ENCODE measurements around the gene ENO4.

ENO4 gene

DNA sequence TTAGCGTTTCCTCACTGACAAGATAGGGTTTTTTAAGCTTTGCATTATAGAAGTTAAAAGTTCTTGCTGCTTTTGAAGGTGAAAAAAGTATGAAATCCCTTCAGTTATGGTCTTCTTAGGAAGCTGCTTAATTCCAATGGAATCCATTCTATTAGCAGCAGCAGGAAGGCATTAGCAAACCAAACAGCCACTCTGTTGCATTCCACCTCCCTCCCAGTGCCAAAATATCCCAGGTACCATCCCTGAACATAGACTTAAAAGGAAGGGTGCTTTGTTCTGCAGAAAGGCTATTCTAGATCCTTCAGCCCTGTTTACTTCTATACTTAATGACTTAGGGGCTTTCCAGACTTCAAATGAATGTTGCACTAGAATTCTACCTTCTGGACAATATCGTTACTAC lies 23.8 kb downstream of the ENO4 start:
- no peak for DNase-seq

GRCh38 chr10:116875897-116876296 lies 26.6 kb downstream of the ENO4 start:
- no peak for DNase-seq

DNA sequence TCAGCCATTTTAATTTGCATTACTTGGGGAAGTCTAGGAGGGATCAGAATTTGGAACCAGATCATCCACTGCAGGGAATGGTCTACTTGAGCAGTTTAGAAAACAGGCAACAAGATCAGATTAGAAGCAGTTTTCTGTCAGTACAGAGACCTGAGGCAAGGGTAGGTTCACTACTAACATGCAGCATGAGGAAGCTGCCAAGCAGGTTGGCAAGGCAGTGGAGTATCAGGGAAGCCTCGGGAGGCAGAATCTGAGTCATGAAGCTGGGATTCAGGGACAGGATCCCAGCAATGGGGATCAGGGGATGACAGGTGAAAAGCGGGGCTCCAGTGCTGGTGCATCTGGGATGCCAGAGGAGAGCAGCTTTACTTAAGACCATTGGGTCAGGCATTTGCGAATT lies 28.1 kb downstream of the ENO4 start:
- DNase-seq: no peak

- no peak for DNase-seq
Measured at GRCh38 chr10:116878123-116878522, 28.8 kb downstream of the ENO4 start.

GRCh38 chr10:116879817-116880216 lies 30.5 kb downstream of the ENO4 start:
- DNase-seq: no peak

GRCh38 chr10:116880716-116881482 lies 31.6 kb downstream of the ENO4 start:
- DNase-seq: no peak

DNA sequence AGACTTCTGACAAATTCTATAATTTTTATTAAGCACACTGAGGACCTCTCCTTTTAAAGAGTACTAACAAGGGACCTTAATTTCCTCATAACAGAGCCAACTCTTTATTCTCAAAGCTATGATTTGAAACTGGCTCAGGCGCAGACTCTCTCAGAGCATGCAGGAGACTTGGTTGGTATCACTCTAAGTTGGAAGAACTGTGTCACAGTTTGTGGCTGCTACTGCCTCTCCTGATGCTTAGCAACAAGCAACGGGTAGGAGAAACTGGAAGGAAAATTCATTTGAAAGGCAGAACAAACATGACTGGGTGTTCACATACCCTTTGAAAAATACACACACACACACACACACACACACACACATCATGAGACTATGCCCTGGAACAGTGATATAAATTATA lies 33.3 kb downstream of the ENO4 start:
- DNase-seq: no peak

DNA sequence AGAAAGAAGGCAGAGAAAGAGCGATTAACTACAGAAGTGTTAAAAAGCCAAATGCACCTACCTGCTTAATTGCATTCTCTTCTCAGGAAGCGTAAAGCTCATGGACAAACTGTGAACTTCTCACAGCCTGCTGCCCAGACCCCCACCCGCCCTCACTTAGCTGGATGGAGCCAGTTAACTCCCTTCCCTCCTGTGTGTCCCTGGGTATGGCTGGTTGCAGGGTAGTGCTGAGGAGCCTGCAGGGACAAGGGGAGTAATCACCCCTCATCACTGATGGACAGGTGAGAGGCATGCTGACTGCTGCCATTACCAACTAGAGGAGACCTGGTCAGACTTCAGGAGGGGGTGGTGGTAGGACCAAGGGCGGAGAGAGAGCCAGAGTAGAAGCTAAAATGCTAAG lies 37.5 kb downstream of the ENO4 start:
- DNase-seq: no peak

GRCh38 chr10:116888380-116889055 lies 39.2 kb downstream of the ENO4 start:
- DNase-seq: no peak

DNA sequence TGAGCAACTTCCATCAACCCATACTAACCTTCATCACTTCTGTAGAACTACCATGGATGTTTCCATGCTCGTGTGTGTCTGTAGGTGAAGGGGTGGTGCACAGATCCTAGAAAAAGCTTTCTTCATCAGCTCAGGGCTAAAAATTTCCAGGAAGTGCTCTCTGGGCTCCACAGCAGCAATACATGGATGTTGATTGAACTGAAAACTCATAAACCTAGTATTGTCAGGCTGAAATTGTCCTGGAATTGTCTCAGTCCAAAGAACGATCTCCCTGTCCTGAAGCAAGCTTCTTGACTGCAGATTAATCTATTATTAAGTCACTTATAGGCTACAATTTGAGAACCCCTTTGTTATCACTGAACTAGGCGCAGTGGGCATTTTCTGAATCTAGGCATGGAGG lies 39.8 kb downstream of the ENO4 start:
- no peak for DNase-seq

DNA sequence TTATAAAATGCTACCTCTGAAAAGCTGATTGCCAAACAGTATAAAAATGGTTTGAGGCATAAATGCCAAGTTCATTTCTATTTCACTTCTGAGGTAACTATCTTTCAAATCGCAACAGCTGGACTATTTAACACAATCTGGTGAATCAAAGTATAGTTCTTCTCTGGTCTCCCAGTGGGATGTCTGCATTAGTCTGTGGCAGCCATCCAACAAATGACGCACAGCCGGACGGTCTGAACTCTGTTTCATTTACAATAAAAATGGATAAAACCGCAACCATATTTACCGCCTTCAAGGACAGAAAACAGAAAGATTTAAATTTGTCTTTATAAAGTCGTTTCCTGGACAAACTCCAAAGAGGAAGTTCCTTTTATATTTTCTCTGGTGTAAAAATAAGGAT lies 41.9 kb downstream of the ENO4 start:
- DNase-seq: peak; percentile 35

- DNase-seq: no peak
Measured at GRCh38 chr10:116892907-116893685, 43.8 kb downstream of the ENO4 start.

DNA sequence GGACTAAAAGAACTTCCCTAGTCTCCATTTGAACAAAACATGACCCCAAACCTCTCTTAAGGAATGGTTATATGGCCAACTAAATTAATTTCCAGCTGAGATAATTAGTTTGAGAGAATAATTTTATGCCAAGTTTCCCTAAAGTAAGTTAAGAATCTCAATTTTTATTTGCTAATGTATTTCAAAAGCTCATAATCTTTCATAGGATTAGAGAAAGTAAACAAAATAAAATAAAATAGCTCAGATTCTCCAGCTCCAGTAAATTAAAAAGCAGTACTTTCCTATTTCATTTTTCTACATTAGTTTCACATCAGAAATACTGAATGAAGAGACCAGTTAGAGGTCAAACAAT lies 44.4 kb downstream of the ENO4 start:
- DNase-seq: no peak

- DNase-seq: no peak
Measured at GRCh38 chr10:116899626-116900025, 50.3 kb downstream of the ENO4 start.

GRCh38 chr10:116905845-116906210 lies 56.5 kb downstream of the ENO4 start:
- DNase-seq: no peak

GRCh38 chr10:116907245-116907987 lies 58.1 kb downstream of the ENO4 start:
- DNase-seq: no peak

- DNase-seq: no peak
Measured at GRCh38 chr10:116909307-116909706, 60.0 kb downstream of the ENO4 start.

- DNase-seq: no peak
Measured at GRCh38 chr10:116910910-116911309, 61.6 kb downstream of the ENO4 start.

DNA sequence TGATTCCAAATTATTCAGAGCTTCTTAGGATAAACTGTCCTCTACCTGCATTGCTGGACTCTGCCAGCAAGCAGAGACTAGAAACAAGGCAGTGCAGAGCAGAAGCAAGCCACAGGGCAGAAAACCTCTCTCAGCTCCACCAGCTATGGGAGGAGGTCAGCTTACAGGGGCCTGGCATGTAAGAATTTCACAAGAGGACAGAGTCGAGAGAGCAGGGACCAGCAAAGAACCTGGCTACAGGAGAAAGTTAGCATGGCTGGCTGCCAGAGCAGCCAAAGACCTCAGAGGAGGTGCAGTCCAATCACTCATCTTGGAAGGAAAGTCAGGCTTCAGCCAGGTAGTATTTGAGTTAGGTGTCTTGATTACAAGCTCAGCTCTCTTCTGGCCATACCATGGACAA lies 62.9 kb downstream of the ENO4 start:
- no peak for DNase-seq

DNA sequence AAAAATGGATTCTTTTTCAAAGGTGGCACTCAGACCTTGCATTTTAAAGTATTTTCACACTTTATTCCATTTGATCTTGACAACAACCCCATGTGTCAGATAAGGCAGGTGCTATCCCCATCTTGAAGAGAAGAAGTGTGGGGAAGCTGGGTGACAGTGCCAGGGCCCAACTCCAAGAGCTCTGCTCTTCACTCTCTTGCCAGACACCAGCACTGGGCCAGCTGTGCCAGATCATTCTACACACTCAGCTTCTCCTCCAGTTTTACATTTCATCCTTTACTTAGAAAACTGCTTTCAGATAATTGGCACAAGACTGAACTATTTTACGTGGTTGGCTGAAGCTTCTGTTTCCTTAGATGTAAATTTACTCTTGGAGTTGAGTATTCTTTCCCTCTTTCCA lies 64.4 kb downstream of the ENO4 start:
- no peak for DNase-seq

GRCh38 chr10:116915340-116915739 lies 66.0 kb downstream of the ENO4 start:
- no peak for DNase-seq

DNA sequence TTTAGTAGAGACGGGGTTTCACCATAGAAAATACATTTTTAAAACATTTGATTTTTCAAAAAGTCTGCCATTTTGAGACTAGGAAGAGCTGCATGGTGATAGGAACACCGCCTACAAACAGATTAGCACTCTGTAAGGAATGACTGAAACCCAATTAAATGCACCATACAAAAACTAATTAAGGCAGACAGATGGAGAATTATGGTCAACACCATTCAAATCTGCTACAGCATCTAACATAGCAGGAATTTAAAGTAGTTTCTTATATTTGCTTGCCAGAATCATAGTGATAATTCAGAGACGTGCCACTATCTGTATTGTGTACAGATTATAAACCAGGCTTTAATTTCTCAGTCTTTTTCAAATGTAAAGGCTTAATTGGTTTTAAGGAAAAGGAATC lies 68.2 kb downstream of the ENO4 start:
- no peak for DNase-seq

DNA sequence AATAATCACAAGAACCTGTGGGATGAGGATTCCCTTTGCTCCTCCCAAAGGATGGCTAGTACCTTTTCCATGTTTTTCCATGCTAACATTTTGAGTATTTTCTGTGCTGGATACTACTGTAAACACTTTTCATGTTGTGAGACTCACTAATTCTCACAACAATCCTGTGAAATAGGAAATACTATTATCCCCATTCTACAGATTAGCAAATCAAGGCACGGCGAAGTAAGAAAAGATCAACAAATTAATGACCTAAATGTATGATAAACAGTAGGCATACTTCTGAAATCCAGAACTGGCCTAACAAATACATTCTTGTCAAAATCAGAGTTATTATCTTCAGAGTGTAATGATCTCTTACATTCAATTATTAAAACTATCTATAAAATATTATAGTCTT lies 69.3 kb downstream of the ENO4 start:
- no peak for DNase-seq
